Breast epithelium (tissue), 4 donors: ENCODE data around the gene COL18A1. TPM values are rescaled to one million over a fixed set of nuclear protein-coding genes. Genes with fewer than 3 reads are reported as not detected.

ENCODE experiments used
- DNase-seq, 2 donors: peaks; one replicate each; pipeline ENCODE4 v3.0.0-alpha.2; 2019; ENCODE audit warnings: low spot score in 2 of 2
- H3K27ac ChIP-seq, 2 donors: fragments of 200-600 bp; sonication (generic) in 1 of 2; one replicate each; pipeline ENCODE4 v1.5.1; 2016 to 2019; ENCODE audit warnings: mild to moderate bottlenecking in 1 of 2
- H3K27me3 ChIP-seq, 2 donors: fragments of 200-600 bp; sonication (generic) in 1 of 2; one replicate each; pipeline versions ENCODE4 v1.5.1 to v1.6.0; 2017 to 2019; ENCODE audit warnings: control low read depth in 1 of 2, mild to moderate bottlenecking in 1 of 2
- H3K36me3 ChIP-seq: fragments of 200-600 bp; one replicate; pipeline ENCODE4 v1.5.1; 2019
- H3K4me1 ChIP-seq, 2 donors: fragments of 200-600 bp; sonication (generic); one replicate each; pipeline ENCODE4 v1.5.1; 2016 to 2019; ENCODE audit warnings: control low read depth in 1 of 2
- H3K4me3 ChIP-seq, 3 donors: fragments of 200-600 bp; sonication (generic); 1 replicate in 2 of 3; 2 replicates in 1 of 3; pipeline ENCODE4 v1.5.1; 2016 to 2019; ENCODE audit warnings: mild to moderate bottlenecking in 3 of 3, moderate library complexity in 2 of 3
- H3K9me3 ChIP-seq, 2 donors: fragments of 200-600 bp; sonication (generic) in 1 of 2; one replicate each; pipeline ENCODE4 v1.5.1; 2016 to 2019; ENCODE audit warnings: control low read depth in 1 of 2
- POLR2A ChIP-seq: fragments of 450-650 bp; IDR thresholded peaks from one replicate; pipeline ENCODE4 v1.6.1; 2016; ENCODE audit warnings: antibody characterized with exemption, mild to moderate bottlenecking, moderate library complexity
- POLR2AphosphoS5 ChIP-seq, 3 donors: sonication (generic); formaldehyde crosslinking; IDR thresholded peaks; one replicate each; pipeline ENCODE4 v1.6.1; 2017; ENCODE audit warnings: antibody characterized with exemption in 3 of 3
- intact Hi-C: fragments of 100-400 bp; cut with DNase I; formaldehyde crosslinking; loops from one replicate; pipeline ENCODE4 v1.15.1; 2023; ENCODE audit warnings: low total_unique reads
- total RNA-seq, 3 donors: library from RNA; depleted of rRNA; stranded (reverse); fragments of >200 nt; gene quantifications; one replicate each; pipeline ENCODE4 v1.1.0, GENCODE V29; 2016
- TF ChIP-seq, protein P1 (sequence below), 3 donors: fragments of 450-650 bp; IDR thresholded peaks; one replicate each; pipeline ENCODE4 v1.5.1; 2016 to 2017; ENCODE audit warnings: antibody characterized with exemption in 3 of 3, mild to moderate bottlenecking in 3 of 3, moderate library complexity in 3 of 3

COL18A1 gene
- total RNA-seq, 3 donors from 2014 or later: 48.3 to 62.9 (median 55.8) TPM

DNA sequence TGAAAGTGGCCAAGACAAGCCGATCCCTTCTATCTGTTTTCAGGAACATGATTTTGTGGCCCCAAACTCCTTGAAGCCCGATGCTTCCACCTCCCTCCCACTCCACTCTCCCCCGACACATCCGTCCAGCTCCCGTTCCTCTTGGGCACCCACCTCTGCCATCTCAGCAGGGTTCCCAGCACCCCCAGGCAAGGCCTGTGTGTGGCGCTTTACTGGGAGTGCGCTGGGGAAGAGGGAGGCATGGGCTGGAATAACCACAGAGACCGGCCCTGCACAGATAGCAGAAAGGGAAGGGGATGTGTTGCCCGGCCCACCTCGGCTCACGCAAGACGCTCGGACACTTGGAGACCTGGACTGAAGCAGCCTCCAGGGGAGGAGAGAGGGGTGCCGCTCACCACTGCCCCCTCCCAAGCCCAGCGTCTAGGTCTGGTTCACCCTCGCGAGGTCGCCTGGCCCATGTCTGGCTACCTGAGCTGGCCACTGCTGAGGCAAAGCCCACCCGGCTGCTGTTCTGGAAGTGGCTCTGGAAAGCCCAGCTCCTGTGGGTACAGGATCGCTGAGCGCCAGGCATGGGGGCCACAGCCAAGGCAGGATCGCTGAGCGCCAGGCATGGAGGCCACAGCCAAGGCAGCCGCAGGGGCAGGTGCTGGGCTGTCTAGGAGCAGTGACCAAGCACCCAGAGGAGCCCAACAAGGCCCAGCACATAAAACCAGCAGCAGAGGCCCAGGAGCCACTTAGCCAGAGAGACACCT, 23.8 kb upstream of the COL18A1 start:
- H3K36me3 ChIP-seq: no peaks in the 10 kb centered on the region
- no peaks in the 10 kb centered on the region for H3K4me1 ChIP-seq
- TF ChIP-seq POLR2AphosphoS5 (IDR thresholded peaks at IDR 0.05): no peak
- TF ChIP-seq POLR2A: no peak
- TF ChIP-seq, protein P1, sequence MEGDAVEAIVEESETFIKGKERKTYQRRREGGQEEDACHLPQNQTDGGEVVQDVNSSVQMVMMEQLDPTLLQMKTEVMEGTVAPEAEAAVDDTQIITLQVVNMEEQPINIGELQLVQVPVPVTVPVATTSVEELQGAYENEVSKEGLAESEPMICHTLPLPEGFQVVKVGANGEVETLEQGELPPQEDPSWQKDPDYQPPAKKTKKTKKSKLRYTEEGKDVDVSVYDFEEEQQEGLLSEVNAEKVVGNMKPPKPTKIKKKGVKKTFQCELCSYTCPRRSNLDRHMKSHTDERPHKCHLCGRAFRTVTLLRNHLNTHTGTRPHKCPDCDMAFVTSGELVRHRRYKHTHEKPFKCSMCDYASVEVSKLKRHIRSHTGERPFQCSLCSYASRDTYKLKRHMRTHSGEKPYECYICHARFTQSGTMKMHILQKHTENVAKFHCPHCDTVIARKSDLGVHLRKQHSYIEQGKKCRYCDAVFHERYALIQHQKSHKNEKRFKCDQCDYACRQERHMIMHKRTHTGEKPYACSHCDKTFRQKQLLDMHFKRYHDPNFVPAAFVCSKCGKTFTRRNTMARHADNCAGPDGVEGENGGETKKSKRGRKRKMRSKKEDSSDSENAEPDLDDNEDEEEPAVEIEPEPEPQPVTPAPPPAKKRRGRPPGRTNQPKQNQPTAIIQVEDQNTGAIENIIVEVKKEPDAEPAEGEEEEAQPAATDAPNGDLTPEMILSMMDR (IDR thresholded peaks at IDR 0.05): no peak
- no peaks in the 10 kb centered on the region for H3K9me3 ChIP-seq
- no peak for DNase-seq
- H3K4me3 ChIP-seq: no peak overlapping the region
- H3K27ac ChIP-seq: no peak overlapping the region
- intact Hi-C loops: no loop called here
- H3K27me3 ChIP-seq: peaks cover 0 to 7% of the 10 kb centered on the region in 2 donors

DNA sequence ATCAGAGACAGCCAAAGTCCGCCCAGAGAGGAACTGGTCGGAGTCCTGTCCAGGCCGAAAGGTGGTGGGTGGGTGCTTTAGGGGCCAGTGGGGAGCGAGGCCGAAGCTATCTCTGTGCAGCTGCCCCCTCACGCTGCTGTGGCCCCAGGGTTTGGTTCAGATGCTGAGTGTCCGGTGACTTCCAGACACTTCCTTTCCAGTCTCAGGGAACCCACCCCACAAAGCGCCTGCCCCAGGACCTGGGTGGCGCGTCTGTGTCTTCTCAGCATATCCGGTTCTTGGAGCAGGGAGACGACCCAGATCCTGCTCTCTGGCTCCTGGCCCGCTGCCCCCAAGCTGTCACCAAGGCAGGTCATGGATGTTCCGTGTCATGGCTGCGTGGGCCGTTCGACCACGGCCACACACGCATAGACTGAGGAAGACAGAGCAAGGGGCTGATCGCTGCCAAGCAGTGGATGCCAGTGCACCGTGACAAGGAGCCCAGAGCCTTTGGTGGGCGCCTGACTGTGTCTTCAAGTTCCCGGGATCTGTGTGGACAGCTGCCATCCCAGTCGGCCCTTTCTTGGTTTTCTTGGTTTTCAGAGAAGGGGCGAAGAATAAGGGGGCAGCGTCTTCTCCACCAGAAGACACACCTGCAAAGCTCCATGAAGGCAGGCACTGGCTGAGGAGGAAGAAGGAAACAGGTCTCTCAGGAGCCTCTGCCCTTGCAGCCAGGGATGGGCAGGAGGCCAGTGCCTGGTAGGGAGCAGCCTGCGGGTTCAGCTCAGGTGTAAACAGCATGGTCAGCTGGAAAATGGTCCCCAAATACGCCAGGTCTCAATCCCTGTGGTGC, 22.9 kb upstream of the COL18A1 start:
- peaks cover 0 to 2% of the 10 kb centered on the region in 2 donors for H3K4me1 ChIP-seq
- no peak overlapping the region for H3K27ac ChIP-seq
- no peaks in the 10 kb centered on the region for H3K9me3 ChIP-seq
- intact Hi-C loops: no loop called here
- H3K4me3 ChIP-seq: no peak overlapping the region
- H3K27me3 ChIP-seq: peaks cover 0 to 7% of the 10 kb centered on the region in 2 donors
- TF ChIP-seq POLR2AphosphoS5 (IDR thresholded peaks at IDR 0.05) (no peak), POLR2A (no peak)
- TF ChIP-seq, protein P1 (IDR thresholded peaks at IDR 0.05): no peak
- H3K36me3 ChIP-seq: no peaks in the 10 kb centered on the region
- peak in 1 of 2 donors; percentile 44 for DNase-seq

DNA sequence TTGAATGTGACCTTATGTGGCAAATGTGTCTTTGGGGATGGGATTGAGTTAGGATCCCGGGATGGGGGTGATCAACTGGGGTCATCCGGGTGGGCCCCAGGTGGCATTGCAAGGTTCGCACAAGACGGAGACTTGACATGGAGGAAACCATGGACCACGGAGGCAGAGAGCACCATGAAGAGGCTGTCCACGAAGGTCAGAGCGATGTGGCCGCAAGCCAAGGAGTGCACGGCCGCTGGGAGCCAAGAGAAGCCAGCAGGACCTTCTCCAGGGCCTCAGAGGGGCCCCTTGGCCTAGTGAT, 22.3 kb upstream of the COL18A1 start:
- TF ChIP-seq POLR2A (no peak), POLR2AphosphoS5 (IDR thresholded peaks at IDR 0.05) (no peak)
- TF ChIP-seq, protein P1 (IDR thresholded peaks at IDR 0.05): no peak
- Histone ChIP-seq H3K27ac (no peak overlapping the region), H3K4me3 (no peak overlapping the region), H3K9me3 (no peaks in the 10 kb centered on the region), H3K36me3 (no peaks in the 10 kb centered on the region), H3K4me1 (peaks cover 0 to 6% of the 10 kb centered on the region in 2 donors), H3K27me3 (peaks cover 0 to 7% of the 10 kb centered on the region in 2 donors)
- intact Hi-C loops: no loop called here
- no peak for DNase-seq

DNA sequence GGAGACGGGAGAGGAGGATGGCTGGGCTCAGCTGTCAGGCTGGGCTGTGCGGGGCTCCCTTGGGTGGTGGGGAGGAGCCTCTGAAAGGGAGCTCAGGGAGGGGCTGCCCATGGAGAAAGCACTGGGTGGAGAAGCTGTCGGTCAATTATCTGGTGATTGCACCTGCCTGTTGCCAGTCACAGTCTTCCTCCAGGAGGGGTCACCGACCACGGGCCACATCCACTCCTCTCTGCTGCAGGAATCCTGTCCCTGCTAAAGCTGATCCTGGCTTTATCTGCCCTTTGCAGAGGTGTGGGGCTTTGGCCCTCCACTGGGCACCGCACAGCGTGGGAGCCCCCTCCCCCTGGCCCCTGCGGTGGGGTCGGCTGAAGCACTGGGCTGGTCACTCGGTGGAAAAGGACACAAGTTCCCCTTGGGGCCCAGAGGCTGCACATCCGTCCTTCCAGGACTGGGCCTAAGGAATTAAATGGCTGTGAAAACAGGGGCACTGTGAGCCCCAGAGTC, 21.8 kb upstream of the COL18A1 start:
- Histone ChIP-seq H3K9me3 (no peaks in the 10 kb centered on the region), H3K27me3 (peaks cover 0 to 7% of the 10 kb centered on the region in 2 donors), H3K27ac (no peak overlapping the region), H3K4me1 (peaks cover 0 to 6% of the 10 kb centered on the region in 2 donors), H3K36me3 (no peaks in the 10 kb centered on the region), H3K4me3 (no peak overlapping the region)
- intact Hi-C loops: no loop called here
- no peak for DNase-seq
- TF ChIP-seq, protein P1 (IDR thresholded peaks at IDR 0.05): no peak
- TF ChIP-seq POLR2AphosphoS5 (IDR thresholded peaks at IDR 0.05) (no peak), POLR2A (no peak)
